Glomerular visceral epithelial cell (primary cell): ENCODE results near the gene C4orf36.
"Not testable (repeated sequence)": the region's sequence is repeated elsewhere in the genome, so short reads cannot be mapped to it uniquely, and the experiment has no call there.

Source experiments
- DNase-seq: peaks from one replicate; pipeline ENCODE4 v3.0.0-alpha.2; 2016; ENCODE audit errors: extremely low spot score

Gene C4orf36

DNA sequence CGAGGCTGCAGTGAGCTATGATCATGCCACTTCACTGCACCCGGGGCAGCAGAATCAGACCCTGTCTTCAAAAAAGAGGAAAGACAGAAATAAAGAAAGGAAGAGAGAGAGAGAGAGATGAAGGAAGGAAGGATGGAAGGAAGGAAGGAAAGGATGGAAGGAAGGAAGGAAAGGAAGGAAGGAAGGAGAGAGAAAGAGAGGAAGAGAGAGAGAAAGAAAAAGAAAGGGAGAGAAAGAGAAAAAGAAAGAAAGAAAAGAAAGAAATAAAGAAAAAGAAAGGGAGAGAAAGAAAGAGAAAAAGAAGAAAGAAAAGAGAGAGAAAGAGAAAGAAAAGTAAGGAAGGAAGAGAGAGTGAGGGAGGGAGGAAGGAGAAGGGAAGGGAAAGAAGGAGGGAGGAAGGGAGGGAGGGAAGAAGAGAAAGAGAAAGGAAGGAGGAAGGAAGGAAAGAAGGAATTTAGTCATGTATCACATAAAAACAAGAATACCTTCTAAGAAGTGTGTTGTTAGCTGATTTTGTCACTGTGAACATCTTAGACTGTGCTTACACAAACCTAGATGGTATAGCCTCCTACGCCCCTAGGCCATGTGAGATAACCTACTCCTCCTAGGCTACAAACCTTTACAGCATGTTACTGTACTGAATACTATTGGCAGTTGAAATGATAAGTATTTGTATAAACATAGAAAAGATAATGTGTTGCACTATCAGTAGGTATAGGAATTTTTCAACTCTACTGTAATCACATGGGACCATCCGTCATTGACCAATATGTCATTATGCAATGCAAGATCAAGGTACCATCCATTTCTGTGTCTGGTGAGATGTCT, 25.2 kb upstream of the C4orf36 start:
- DNase-seq = no peak

DNA sequence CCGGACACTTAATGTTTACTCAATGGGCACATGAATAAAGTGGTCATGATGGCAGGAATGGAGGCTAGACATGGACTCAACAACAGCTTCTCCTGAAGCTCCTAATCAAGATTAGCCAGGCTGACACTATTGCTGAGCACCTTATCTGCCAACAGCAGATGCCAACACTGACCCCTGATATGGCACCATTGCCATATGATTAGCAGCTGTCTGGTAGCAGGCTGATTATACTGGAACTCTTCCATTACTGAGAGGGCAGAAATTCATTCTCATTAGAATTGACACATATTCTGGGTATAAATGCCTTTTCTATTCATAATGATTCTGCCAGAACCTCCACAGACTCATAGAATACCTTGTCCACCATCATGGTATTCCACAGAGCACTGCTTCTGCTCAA, 24.2 kb upstream of the C4orf36 start:
- DNase-seq = no peak

GRCh38 chr4:86910820-86911684, 18.8 kb upstream of the C4orf36 start:
- no peak for DNase-seq

- no peak for DNase-seq
These were observed 18.1 kb upstream of the C4orf36 start for GRCh38 chr4:86910369-86910768.

GRCh38 chr4:86909546-86910295, 17.5 kb upstream of the C4orf36 start:
- no peak for DNase-seq

- no peak for DNase-seq
These were observed 16.0 kb upstream of the C4orf36 start for GRCh38 chr4:86908251-86908657.

GRCh38 chr4:86901864-86902263, 9.6 kb upstream of the C4orf36 start:
- DNase-seq = no peak

GRCh38 chr4:86898562-86898961, 6.3 kb upstream of the C4orf36 start:
- DNase-seq = peak; percentile 28

GRCh38 chr4:86896596-86896995, 4.4 kb upstream of the C4orf36 start:
- no peak for DNase-seq

- peak; percentile 70 for DNase-seq
These were observed 3.7 kb upstream of the C4orf36 start for GRCh38 chr4:86895692-86896488.

DNA sequence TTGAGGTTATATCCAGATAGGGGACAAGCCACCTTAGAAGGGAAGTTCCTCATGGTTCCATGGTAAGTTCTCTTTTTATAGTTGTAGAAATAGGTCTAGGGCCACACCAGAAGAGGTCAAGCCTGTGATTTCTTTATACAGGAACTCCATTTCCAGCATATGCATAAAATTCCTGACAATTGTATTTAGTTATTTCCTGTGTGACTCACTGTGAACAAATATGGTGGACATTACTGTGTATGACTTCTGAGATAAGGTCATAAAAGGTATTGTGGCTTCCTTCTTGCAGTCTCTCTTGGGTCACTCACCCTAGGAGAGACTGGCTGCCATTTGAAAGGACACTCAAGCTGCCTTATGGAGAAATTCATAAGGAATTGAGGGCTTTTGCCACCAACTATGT, 2.2 kb upstream of the C4orf36 start:
- no peak for DNase-seq

DNA sequence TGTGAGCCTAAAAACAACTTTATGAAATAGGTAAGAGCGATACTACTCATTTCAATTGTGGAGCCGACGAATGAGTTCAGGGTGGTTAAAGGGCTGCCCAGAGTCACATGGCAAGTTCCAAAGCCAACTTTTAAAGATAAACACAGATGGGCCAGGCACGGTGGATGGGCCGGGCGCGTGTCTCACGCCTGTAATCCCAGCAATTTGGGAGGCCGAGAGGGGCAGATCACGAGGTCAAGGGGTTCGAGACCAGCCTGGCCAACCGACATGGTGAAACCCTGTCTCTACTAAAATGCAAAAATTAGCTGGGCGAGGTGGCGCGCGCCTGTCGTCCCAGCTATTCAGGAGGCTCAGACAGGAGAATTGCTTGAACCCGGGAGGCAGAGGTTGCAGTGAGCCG, 914 bp upstream of the C4orf36 start:
- DNase-seq = no peak

DNA sequence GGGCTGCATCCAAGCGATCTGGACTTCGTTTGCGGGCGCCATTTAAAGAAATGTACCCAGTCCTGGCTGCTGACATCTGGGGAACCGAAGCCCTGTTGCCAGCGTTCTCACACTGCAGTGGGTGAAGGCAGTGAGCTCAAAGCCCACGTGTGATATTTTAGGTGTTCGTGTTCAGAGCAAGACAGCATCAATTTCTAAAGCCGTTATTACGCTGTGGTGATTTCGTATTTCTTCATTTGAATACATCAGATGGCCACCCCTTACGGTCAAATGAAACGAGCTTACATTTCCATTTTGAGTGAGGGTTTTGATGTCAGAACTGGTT, 376 bp upstream of the C4orf36 start:
- DNase-seq = no peak

DNA sequence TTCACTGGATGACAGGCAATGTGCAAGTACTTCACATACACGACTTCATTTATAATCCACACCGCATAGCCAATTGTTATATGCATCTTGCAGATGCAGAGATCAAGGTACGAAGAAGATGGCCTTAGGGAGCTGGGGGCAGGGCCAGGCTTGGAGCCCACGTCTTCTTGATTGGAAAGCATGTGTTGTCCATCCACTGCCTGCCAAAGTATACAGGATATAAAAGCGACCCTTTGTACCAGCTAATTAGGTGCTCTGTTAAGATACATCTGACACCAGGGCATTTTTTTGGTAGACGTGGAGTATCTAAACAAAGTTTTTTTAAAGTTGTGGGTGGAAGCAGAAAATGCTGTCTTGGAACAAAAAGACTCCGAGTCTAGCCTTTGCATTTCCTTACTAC, 1.4 kb downstream of the C4orf36 start:
- no peak for DNase-seq

- no peak for DNase-seq
These were observed 12.6 kb downstream of the C4orf36 start for GRCh38 chr4:86879641-86880040.

DNA sequence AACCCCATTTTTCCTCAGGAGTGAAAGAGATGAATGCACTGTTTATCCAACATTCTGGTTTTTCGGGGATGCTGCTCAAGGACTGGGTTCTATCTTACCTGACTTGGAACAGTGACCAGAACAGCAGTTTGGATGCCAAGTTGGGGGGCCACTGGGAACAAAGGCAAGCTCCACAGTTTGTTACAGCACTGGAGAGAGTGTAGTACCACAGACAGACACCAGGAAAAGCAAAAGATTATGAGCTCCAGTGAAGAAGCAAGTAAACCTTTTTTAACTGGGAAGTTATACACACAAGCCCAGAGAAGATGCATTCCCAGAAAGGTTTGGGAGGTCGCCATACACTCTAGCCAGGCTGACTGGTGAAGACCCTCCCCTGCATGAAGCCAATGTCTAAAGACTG, 13.6 kb downstream of the C4orf36 start:
- no peak for DNase-seq

- no peak for DNase-seq
These were observed 15.1 kb downstream of the C4orf36 start for GRCh38 chr4:86876894-86877685.

DNA sequence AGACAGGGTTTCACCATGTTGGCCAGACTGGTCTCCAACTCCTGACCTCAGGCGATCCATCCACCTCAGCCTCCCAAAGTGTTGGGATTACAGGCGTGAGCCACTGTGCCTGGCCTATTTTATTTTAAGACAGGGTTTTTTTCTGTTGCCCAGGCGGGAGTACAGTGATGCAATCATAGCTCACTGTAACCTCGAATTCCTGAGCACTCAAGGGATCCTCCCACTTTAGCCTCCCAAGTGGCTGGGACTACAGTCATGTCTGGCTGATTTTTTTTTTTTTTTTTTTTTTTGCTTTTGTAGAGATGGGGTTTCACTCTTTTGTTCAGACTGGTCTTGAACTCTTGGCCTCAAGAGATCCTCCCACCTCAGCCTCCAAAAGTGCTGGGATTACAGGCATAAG, 16.8 kb downstream of the C4orf36 start:
- DNase-seq = not testable (repeated sequence)

DNA sequence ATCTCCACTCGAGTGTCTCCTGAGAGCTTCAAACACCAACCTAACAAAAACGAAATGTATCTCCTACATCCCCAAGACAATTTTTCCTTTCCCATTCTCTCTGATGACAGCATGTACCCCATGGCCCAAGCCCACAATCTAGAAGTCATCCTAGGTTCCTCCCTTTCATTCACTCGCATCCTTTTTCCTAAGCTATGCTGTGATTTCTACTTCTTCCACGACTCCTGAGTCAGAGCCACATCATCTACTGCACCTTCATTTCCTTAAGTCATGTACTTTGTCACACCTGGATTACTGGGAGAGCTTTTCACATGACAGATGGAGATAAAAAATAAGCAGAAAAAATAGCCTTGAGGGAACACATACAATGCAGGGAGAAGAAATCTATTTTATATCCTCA, 20.1 kb downstream of the C4orf36 start:
- no peak for DNase-seq

GRCh38 chr4:86870442-86871069, 21.7 kb downstream of the C4orf36 start:
- DNase-seq = no peak
